GM19452 (cell line): ENCODE results near the gene TRABD.

ENCODE experiments used
- ATAC-seq: cut with Tn5 transposase; IDR thresholded peaks from one replicate; pipeline ENCODE4 v1.9.1; 2021; ENCODE audit not compliant: unreplicated experiment

The TRABD gene

GRCh38 chr22:50173311-50173982 lies 12.3 kb upstream of the TRABD start:
- ATAC-seq = no peak

GRCh38 chr22:50173983-50174355 lies 11.7 kb upstream of the TRABD start:
- no peak for ATAC-seq

- ATAC-seq = no peak
These were observed 11.1 kb upstream of the TRABD start for GRCh38 chr22:50174382-50175190.

GRCh38 chr22:50175191-50175461 lies 10.6 kb upstream of the TRABD start:
- ATAC-seq = no peak

- no peak for ATAC-seq
These were observed 9.5 kb upstream of the TRABD start for GRCh38 chr22:50175921-50176849.

- ATAC-seq = no peak
These were observed 8.7 kb upstream of the TRABD start for GRCh38 chr22:50176850-50177536.

GRCh38 chr22:50177537-50178470 lies 7.9 kb upstream of the TRABD start:
- no peak for ATAC-seq

- ATAC-seq = no peak
These were observed 7.2 kb upstream of the TRABD start for GRCh38 chr22:50178471-50178864.

- no peak for ATAC-seq
These were observed 6.5 kb upstream of the TRABD start for GRCh38 chr22:50178871-50179869.

GRCh38 chr22:50179937-50180726 lies 5.6 kb upstream of the TRABD start:
- ATAC-seq = no peak

- no peak for ATAC-seq
These were observed 4.8 kb upstream of the TRABD start for GRCh38 chr22:50180727-50181521.

GRCh38 chr22:50182176-50183081 lies 3.3 kb upstream of the TRABD start:
- ATAC-seq = no peak

- no peak for ATAC-seq
These were observed 2.4 kb upstream of the TRABD start for GRCh38 chr22:50183141-50183971.

- no peak for ATAC-seq
These were observed 1.5 kb upstream of the TRABD start for GRCh38 chr22:50184004-50184901.
